Measurements from ENCODE around the gene BCL6B.

The BCL6B gene

DNA sequence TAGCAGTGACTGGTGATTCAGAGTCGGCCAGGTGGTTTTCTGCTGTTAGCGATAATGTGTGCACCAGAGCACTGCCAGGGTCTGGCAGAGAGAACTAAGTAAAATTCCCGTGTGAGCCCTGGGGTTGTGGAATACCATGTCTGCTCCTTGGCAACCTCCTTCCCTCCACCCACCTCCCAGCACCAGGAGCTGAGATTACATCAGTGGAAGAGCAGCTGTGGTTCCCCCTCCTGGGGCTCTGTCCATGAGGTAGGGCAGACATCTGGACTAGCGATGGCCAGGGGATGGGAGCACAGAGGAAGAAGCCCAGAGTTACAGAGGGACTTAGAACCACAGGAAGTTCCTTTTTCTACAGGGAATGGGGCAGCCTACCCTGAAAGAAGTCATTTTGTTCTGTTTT, 41.4 kb downstream of the BCL6B start:
- no peak for DNase-seq

DNA sequence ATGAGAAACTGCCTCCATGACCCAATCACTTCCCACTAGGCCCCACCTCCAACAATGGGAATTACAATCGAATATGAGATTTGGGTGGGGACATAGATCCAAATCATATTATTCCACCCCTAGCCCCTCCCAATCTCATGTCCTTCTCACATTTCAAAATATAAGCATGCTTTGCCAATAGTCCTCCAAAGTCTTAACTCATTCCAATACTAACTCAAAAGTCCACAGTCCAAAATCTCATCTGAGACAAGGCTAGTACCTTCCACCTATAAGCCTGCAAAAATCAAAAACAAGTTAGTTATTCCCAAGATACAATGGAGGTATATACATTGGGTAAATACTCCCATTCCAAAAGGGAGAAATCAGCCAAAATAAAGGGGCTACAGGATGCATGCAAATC, 44.3 kb downstream of the BCL6B start:
- no peak for DNase-seq

GRCh38 chr17:7068268-7068667, 45.4 kb downstream of the BCL6B start:
- no peak for DNase-seq

GRCh38 chr17:7070712-7071111, 47.9 kb downstream of the BCL6B start:
- DNase-seq, result no peak

- DNase-seq, result no peak
Observed at GRCh38 chr17:7072406-7072805, 49.6 kb downstream of the BCL6B start.

DNA sequence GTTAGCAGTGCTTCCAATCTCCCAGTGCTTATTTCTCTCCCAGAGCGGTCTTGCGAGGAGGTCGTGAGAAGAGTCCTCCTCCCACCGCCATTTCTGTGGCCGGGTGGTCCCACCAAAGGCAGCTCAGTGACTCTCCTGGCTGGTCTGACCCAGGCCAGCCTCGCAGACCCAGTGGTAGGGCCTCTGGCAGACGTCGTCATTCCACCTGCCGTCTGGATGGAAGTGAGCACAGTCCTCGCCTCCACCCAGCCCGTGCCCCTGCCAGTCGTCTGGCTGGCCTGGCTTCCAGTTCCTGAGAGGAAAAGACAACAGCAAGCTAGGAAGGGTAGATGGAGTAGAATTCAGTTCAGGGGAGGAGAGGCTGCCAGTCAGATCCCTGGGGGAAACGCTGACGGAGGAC, 52.1 kb downstream of the BCL6B start:
- DNase-seq, result no peak

GRCh38 chr17:7077911-7078546, 55.2 kb downstream of the BCL6B start:
- no peak for DNase-seq

DNA sequence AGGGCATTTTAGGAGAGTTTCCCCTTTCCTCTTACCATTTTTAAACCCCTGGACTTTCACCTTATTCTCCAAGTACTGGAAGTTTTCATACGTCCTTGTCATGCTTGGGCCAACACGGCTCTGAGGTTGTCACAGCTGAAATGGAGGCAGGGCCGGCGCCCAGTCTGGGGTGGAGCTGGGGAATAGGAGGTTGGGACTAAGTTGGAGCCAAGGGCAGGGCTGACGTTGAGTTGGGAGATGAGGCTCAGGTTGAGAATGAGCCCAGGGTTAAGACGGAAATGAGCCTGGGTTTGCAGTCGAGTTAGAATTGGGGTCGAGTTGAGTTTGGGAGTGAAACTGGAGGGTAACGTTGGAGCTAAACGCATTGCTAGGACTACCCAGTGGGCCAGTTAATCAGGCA, 55.9 kb downstream of the BCL6B start:
- DNase-seq, result no peak
